GM19099 (cell line): Measurements from ENCODE around the gene FARS2.

Source experiments
- POLR2A ChIP-seq: IDR thresholded peaks from 3 replicates; pipeline ENCODE4 v1.6.1; 2011; ENCODE audit warnings: low read depth; ENCODE audit not compliant: insufficient read length; ENCODE audit errors: extremely low read depth

The FARS2 gene

GRCh38 chr6:5707281-5708045, 446.1 kb downstream of the FARS2 start:
- no peak for TF ChIP-seq POLR2A

GRCh38 chr6:5710516-5710915, 449.2 kb downstream of the FARS2 start:
- no peak for TF ChIP-seq POLR2A

GRCh38 chr6:5710936-5711335, 449.6 kb downstream of the FARS2 start:
- TF ChIP-seq POLR2A, result no peak

- no peak for TF ChIP-seq POLR2A
Observed at GRCh38 chr6:5712349-5713215, 451.3 kb downstream of the FARS2 start.

- no peak for TF ChIP-seq POLR2A
Observed at GRCh38 chr6:5713519-5713918, 452.2 kb downstream of the FARS2 start.

- TF ChIP-seq POLR2A, result no peak
Observed at GRCh38 chr6:5718231-5718947, 457.1 kb downstream of the FARS2 start.

GRCh38 chr6:5723841-5724691, 462.8 kb downstream of the FARS2 start:
- peak; percentile 51 for TF ChIP-seq POLR2A

- no peak for TF ChIP-seq POLR2A
Observed at GRCh38 chr6:5724911-5725310, 463.6 kb downstream of the FARS2 start.

GRCh38 chr6:5726976-5727718, 465.8 kb downstream of the FARS2 start:
- TF ChIP-seq POLR2A, result no peak

GRCh38 chr6:5728351-5729079, 467.2 kb downstream of the FARS2 start:
- TF ChIP-seq POLR2A, result no peak

GRCh38 chr6:5729080-5729434, 467.7 kb downstream of the FARS2 start:
- TF ChIP-seq POLR2A, result no peak

- TF ChIP-seq POLR2A, result no peak
Observed at GRCh38 chr6:5729813-5730517, 468.7 kb downstream of the FARS2 start.
